ENCODE results near the gene MVP. TPM values are rescaled to one million over a fixed set of nuclear protein-coding genes. Genes with fewer than 3 reads are reported as not detected.

MVP gene
- total RNA-seq, 2 donors from 2014 or later = 3.0 to 8.0 TPM

GRCh38 chr16:29894352-29894751 lies 74.1 kb downstream of the MVP start:
- Mint-ChIP-seq H3K36me3 (ENCODE audit: low read depth) (peaks cover 20% of the 10 kb centered on the region), H3K4me1 (peaks cover 13% of the 10 kb centered on the region), H3K27me3 (ENCODE audit: insufficient read depth) (no peaks in the 10 kb centered on the region), H3K27ac (no peak overlapping the region), H3K9me3 (no peaks in the 10 kb centered on the region), H3K4me3 (no peak overlapping the region)
- no peaks in the 10 kb centered on the region for H3K9me3 ChIP-seq (ENCODE audit: control insufficient read depth, low read length)
- H3K4me3 ChIP-seq (ENCODE audit: low read length) = no peak overlapping the region
- H3K27me3 ChIP-seq (ENCODE audit: control insufficient read depth, insufficient read depth, low read length, poor library complexity, severe bottlenecking) = no peaks in the 10 kb centered on the region
- TF ChIP-seq, protein P1, sequence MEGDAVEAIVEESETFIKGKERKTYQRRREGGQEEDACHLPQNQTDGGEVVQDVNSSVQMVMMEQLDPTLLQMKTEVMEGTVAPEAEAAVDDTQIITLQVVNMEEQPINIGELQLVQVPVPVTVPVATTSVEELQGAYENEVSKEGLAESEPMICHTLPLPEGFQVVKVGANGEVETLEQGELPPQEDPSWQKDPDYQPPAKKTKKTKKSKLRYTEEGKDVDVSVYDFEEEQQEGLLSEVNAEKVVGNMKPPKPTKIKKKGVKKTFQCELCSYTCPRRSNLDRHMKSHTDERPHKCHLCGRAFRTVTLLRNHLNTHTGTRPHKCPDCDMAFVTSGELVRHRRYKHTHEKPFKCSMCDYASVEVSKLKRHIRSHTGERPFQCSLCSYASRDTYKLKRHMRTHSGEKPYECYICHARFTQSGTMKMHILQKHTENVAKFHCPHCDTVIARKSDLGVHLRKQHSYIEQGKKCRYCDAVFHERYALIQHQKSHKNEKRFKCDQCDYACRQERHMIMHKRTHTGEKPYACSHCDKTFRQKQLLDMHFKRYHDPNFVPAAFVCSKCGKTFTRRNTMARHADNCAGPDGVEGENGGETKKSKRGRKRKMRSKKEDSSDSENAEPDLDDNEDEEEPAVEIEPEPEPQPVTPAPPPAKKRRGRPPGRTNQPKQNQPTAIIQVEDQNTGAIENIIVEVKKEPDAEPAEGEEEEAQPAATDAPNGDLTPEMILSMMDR (conservative IDR thresholded peaks at IDR 0.05) = no peak
- no peak for DNase-seq
- WGBS, 2 experiments (ENCODE audit: insufficient coverage in 1 of 2, insufficient read length in 1 of 2) = 89 to 92% methylated on average over 3 to 4 of the region's 4 CpGs
- H3K27ac ChIP-seq (ENCODE audit: low read depth, low read length) = no peak overlapping the region
- H3K4me1 ChIP-seq (ENCODE audit: control insufficient read depth, insufficient read depth, low read length) = no peaks in the 10 kb centered on the region
- H3K36me3 ChIP-seq (ENCODE audit: control insufficient read depth, insufficient read depth, low read length) = peaks cover 21% of the 10 kb centered on the region
- no peak overlapping the region for H3K9ac ChIP-seq (ENCODE audit: extremely low read depth, low read length, poor library complexity, severe bottlenecking)

GRCh38 chr16:29896841-29897240 lies 76.6 kb downstream of the MVP start:
- TF ChIP-seq, protein P1 (conservative IDR thresholded peaks at IDR 0.05) = no peak
- no peak overlapping the region for H3K4me3 ChIP-seq (ENCODE audit: low read length)
- H3K27me3 ChIP-seq (ENCODE audit: control insufficient read depth, insufficient read depth, low read length, poor library complexity, severe bottlenecking) = no peaks in the 10 kb centered on the region
- Mint-ChIP-seq H3K36me3 (ENCODE audit: low read depth) (peaks cover 16% of the 10 kb centered on the region), H3K4me1 (peaks cover 18% of the 10 kb centered on the region), H3K27ac (no peak overlapping the region), H3K4me3 (no peak overlapping the region), H3K27me3 (ENCODE audit: insufficient read depth) (no peaks in the 10 kb centered on the region), H3K9me3 (no peaks in the 10 kb centered on the region)
- no peaks in the 10 kb centered on the region for H3K4me1 ChIP-seq (ENCODE audit: control insufficient read depth, insufficient read depth, low read length)
- no peaks in the 10 kb centered on the region for H3K9me3 ChIP-seq (ENCODE audit: control insufficient read depth, low read length)
- DNase-seq = no peak
- no peak overlapping the region for H3K9ac ChIP-seq (ENCODE audit: extremely low read depth, low read length, poor library complexity, severe bottlenecking)
- H3K27ac ChIP-seq (ENCODE audit: low read depth, low read length) = no peak overlapping the region
- 79% methylated on average over 12 of the region's 15 CpGs; no CpG with 5 or more reads in 1 of the 2 experiments for WGBS, 2 experiments (ENCODE audit: insufficient coverage in 1 of 2, insufficient read length in 1 of 2)
- peaks cover 17% of the 10 kb centered on the region for H3K36me3 ChIP-seq (ENCODE audit: control insufficient read depth, insufficient read depth, low read length)

- H3K4me3 ChIP-seq (ENCODE audit: low read length) = no peak overlapping the region
- H3K9ac ChIP-seq (ENCODE audit: extremely low read depth, low read length, poor library complexity, severe bottlenecking) = no peak overlapping the region
- H3K27ac ChIP-seq (ENCODE audit: low read depth, low read length) = no peak overlapping the region
Measured at GRCh38 chr16:29897333-29897732, 77.1 kb downstream of the MVP start.

More at GRCh38 chr16:29897333-29897732, 77.1 kb downstream of the MVP start:
- H3K4me1 ChIP-seq (ENCODE audit: control insufficient read depth, insufficient read depth, low read length) = no peaks in the 10 kb centered on the region
- H3K27me3 ChIP-seq (ENCODE audit: control insufficient read depth, insufficient read depth, low read length, poor library complexity, severe bottlenecking) = no peaks in the 10 kb centered on the region
- peaks cover 17% of the 10 kb centered on the region for H3K36me3 ChIP-seq (ENCODE audit: control insufficient read depth, insufficient read depth, low read length)
- DNase-seq = no peak
- 87 to 88% methylated on average over 4 of the region's 4 CpGs for WGBS, 2 experiments (ENCODE audit: insufficient coverage in 1 of 2, insufficient read length in 1 of 2)
- H3K4me3 Mint-ChIP-seq = no peak overlapping the region
- no peak overlapping the region for H3K27ac Mint-ChIP-seq
- TF ChIP-seq, protein P1 (conservative IDR thresholded peaks at IDR 0.05) = no peak
- H3K9me3 Mint-ChIP-seq = no peaks in the 10 kb centered on the region
- H3K27me3 Mint-ChIP-seq (ENCODE audit: insufficient read depth) = no peaks in the 10 kb centered on the region
- H3K4me1 Mint-ChIP-seq = peaks cover 18% of the 10 kb centered on the region
- H3K9me3 ChIP-seq (ENCODE audit: control insufficient read depth, low read length) = no peaks in the 10 kb centered on the region
- peaks cover 14% of the 10 kb centered on the region for H3K36me3 Mint-ChIP-seq (ENCODE audit: low read depth)

Other genes with a start within 250 kb of the MVP start
- under 1 TPM in 1 of 2 donors, not detected in 1; 0.86 TPM for gene SPN, start 157.2 kb upstream of the MVP start, total RNA-seq
- gene QPRT, start 141.3 kb upstream of the MVP start, total RNA-seq = 100 to 1,000 TPM in 1 of 2 donors, 10 to 100 TPM in 1; 92.3 to 109 TPM
- gene C16orf54, start 74.5 kb upstream of the MVP start, total RNA-seq = not detected
- not detected for gene ZG16, start 42.2 kb upstream of the MVP start, total RNA-seq
- gene KIF22, start 29.7 kb upstream of the MVP start, total RNA-seq = 100 to 1,000 TPM in 1 of 2 donors, 10 to 100 TPM in 1; 94.7 to 130 TPM
- 100 to 1,000 TPM; 320 to 325 TPM for gene MAZ, start 13.9 kb upstream of the MVP start, total RNA-seq
- gene PRRT2, start 8.3 kb upstream of the MVP start, total RNA-seq = 10 to 100 TPM in 1 of 2 donors, 1 to 10 TPM in 1; 8.2 to 15.7 TPM
- 10 to 100 TPM; 43.0 to 65.7 TPM for gene PAGR1, start 4.3 kb upstream of the MVP start, total RNA-seq
- gene CDIPT, start 42.8 kb downstream of the MVP start, total RNA-seq = 10 to 100 TPM; 63.4 to 68.4 TPM
- gene SEZ6L2, start 79.1 kb downstream of the MVP start, total RNA-seq = 10 to 100 TPM; 44.0 to 52.1 TPM
- gene ASPHD1, start 80.0 kb downstream of the MVP start, total RNA-seq = 1 to 10 TPM; 6.1 to 8.7 TPM
- gene KCTD13, start 105.8 kb downstream of the MVP start, total RNA-seq = 10 to 100 TPM; 21.5 to 27.5 TPM
- gene TMEM219, start 141.6 kb downstream of the MVP start, total RNA-seq = 100 to 1,000 TPM; 122 to 136 TPM
- 10 to 100 TPM; 44.6 to 50.2 TPM for gene TAOK2, start 153.4 kb downstream of the MVP start, total RNA-seq
- gene HIRIP3, start 175.2 kb downstream of the MVP start, total RNA-seq = 10 to 100 TPM in 1 of 2 donors, 1 to 10 TPM in 1; 9.4 to 13.9 TPM
- 10 to 100 TPM; 77.4 to 80.1 TPM for gene INO80E, start 175.8 kb downstream of the MVP start, total RNA-seq
- gene DOC2A, start 190.6 kb downstream of the MVP start, total RNA-seq = 1 to 10 TPM; 6.2 to 9.9 TPM
- not detected for gene C16orf92, start 202.7 kb downstream of the MVP start, total RNA-seq
- gene TLCD3B, start 210.8 kb downstream of the MVP start, total RNA-seq = 1 to 10 TPM; 3.3 to 3.5 TPM
- 100 to 1,000 TPM; 645 to 652 TPM for gene ALDOA, start 245.3 kb downstream of the MVP start, total RNA-seq

Data from endodermal cell (in vitro differentiated cells).